Jurkat, Clone E6-1 (cell line): Measurements from ENCODE around the gene MYPN.

Experiments
- DNase-seq: peaks from one replicate; pipeline ENCODE4 v3.0.0-alpha.2; 2011; ENCODE audit warnings: low read depth, low spot score
- H3K4me3 ChIP-seq: 2 replicates; pipeline ENCODE4 v1.5.1; 2011; ENCODE audit warnings: mild to moderate bottlenecking, low read length, control low read depth, moderate library complexity

The MYPN gene

GRCh38 chr10:68088740-68089139 is 20.5 kb upstream of the MYPN start:
- DNase-seq = no peak
- no peak overlapping the region for H3K4me3 ChIP-seq

GRCh38 chr10:68090586-68090985 is 18.7 kb upstream of the MYPN start:
- no peak overlapping the region for H3K4me3 ChIP-seq
- no peak for DNase-seq

GRCh38 chr10:68092512-68092911 is 16.8 kb upstream of the MYPN start:
- H3K4me3 ChIP-seq = no peak overlapping the region
- no peak for DNase-seq

GRCh38 chr10:68095153-68095552 is 14.1 kb upstream of the MYPN start:
- DNase-seq = no peak
- H3K4me3 ChIP-seq = no peak overlapping the region

- no peak for DNase-seq
- H3K4me3 ChIP-seq = no peak overlapping the region
These were observed 12.3 kb upstream of the MYPN start for GRCh38 chr10:68096913-68097516.

- H3K4me3 ChIP-seq = no peak overlapping the region
- no peak for DNase-seq
These were observed 9.6 kb upstream of the MYPN start for GRCh38 chr10:68099736-68100135.

GRCh38 chr10:68101066-68101465 is 8.2 kb upstream of the MYPN start:
- no peak overlapping the region for H3K4me3 ChIP-seq
- DNase-seq = no peak

- H3K4me3 ChIP-seq = no peak overlapping the region
- no peak for DNase-seq
These were observed 5.9 kb upstream of the MYPN start for GRCh38 chr10:68103261-68103878.

- no peak for DNase-seq
These were observed 5.4 kb upstream of the MYPN start for GRCh38 chr10:68103901-68104300.

GRCh38 chr10:68105820-68106219 is 3.5 kb upstream of the MYPN start:
- no peak for DNase-seq
- H3K4me3 ChIP-seq = no peak overlapping the region

More at GRCh38 chr10:68103901-68104300, 5.4 kb upstream of the MYPN start:
- H3K4me3 ChIP-seq = no peak overlapping the region

GRCh38 chr10:68106656-68107055 is 2.6 kb upstream of the MYPN start:
- no peak overlapping the region for H3K4me3 ChIP-seq
- DNase-seq = no peak

- H3K4me3 ChIP-seq = no peak overlapping the region
- DNase-seq = no peak
These were observed 1.6 kb upstream of the MYPN start for GRCh38 chr10:68107651-68108050.

- no peak overlapping the region for H3K4me3 ChIP-seq
- no peak for DNase-seq
These were observed 1.2 kb upstream of the MYPN start for GRCh38 chr10:68108051-68108450.

- no peak for DNase-seq
- no peak overlapping the region for H3K4me3 ChIP-seq
These were observed 635 bp upstream of the MYPN start for GRCh38 chr10:68108653-68109052.

GRCh38 chr10:68110027-68110426 is 739 bp downstream of the MYPN start:
- DNase-seq = no peak
- H3K4me3 ChIP-seq = no peak overlapping the region

- DNase-seq = no peak
- H3K4me3 ChIP-seq = no peak overlapping the region
These were observed 2.3 kb downstream of the MYPN start for GRCh38 chr10:68111584-68111983.

GRCh38 chr10:68112837-68113236 is 3.5 kb downstream of the MYPN start:
- no peak for DNase-seq
- H3K4me3 ChIP-seq = no peak overlapping the region

- H3K4me3 ChIP-seq = no peak overlapping the region
- DNase-seq = no peak
These were observed 9.4 kb downstream of the MYPN start for GRCh38 chr10:68118657-68119056.

- DNase-seq = no peak
- no peak overlapping the region for H3K4me3 ChIP-seq
These were observed 11.9 kb downstream of the MYPN start for GRCh38 chr10:68121020-68121743.

GRCh38 chr10:68121852-68122251 is 12.6 kb downstream of the MYPN start:
- DNase-seq = no peak
- H3K4me3 ChIP-seq = no peak overlapping the region

- no peak for DNase-seq
- H3K4me3 ChIP-seq = no peak overlapping the region
These were observed 15.4 kb downstream of the MYPN start for GRCh38 chr10:68124718-68125117.
